H9 (cell line): Measurements from ENCODE around the gene NT5C1B. TPM values are rescaled to one million over a fixed set of nuclear protein-coding genes. Genes with fewer than 3 reads are reported as not detected.

ENCODE experiments used
- DNase-seq: peaks from one replicate; pipeline ENCODE4 v3.0.0-alpha.2; 2017
- H2AFZ ChIP-seq: one replicate; pipeline ENCODE4 v1.6.1; 2013; ENCODE audit warnings: mild to moderate bottlenecking, low read length, control low read depth, moderate library complexity
- H2AK5ac ChIP-seq: 2 replicates; pipeline ENCODE4 v1.6.1; 2013; ENCODE audit warnings: low read length, control low read depth, mixed read lengths; ENCODE audit not compliant: insufficient read length
- H2BK120ac ChIP-seq: one replicate; pipeline ENCODE4 v1.6.1; 2013; ENCODE audit warnings: low read depth, mild to moderate bottlenecking, low read length, control low read depth, inconsistent platforms; ENCODE audit not compliant: poor library complexity, severe bottlenecking
- H2BK12ac ChIP-seq: 2 replicates; pipeline ENCODE4 v1.6.1; 2013; ENCODE audit warnings: low read length, control low read depth, mixed read lengths, low read depth; ENCODE audit not compliant: insufficient read length
- H2BK15ac ChIP-seq: 2 replicates; pipeline ENCODE4 v1.6.1; 2013; ENCODE audit warnings: low read depth, low read length, control low read depth
- H2BK20ac ChIP-seq: one replicate; pipeline ENCODE4 v1.6.1; 2013; ENCODE audit warnings: low read depth, mild to moderate bottlenecking, low read length, control low read depth, inconsistent platforms; ENCODE audit not compliant: poor library complexity, severe bottlenecking
- H2BK5ac ChIP-seq: 2 replicates; pipeline ENCODE4 v1.6.1; 2013; ENCODE audit warnings: low read length, control low read depth, mixed read lengths; ENCODE audit not compliant: insufficient read length
- H3K14ac ChIP-seq: 2 replicates; pipeline ENCODE4 v1.6.1; 2013; ENCODE audit warnings: low read length, control low read depth; ENCODE audit not compliant: insufficient read depth
- H3K18ac ChIP-seq: 2 replicates; pipeline ENCODE4 v1.6.1; 2013; ENCODE audit warnings: low read depth, mild to moderate bottlenecking, mixed read lengths, low read length, control low read depth; ENCODE audit not compliant: insufficient read length
- H3K23ac ChIP-seq: 2 replicates; pipeline ENCODE4 v1.6.1; 2013; ENCODE audit warnings: low read length, control low read depth, mixed read lengths, low read depth; ENCODE audit not compliant: insufficient read length
- H3K23me2 ChIP-seq: 2 replicates; pipeline ENCODE4 v1.6.1; 2013; ENCODE audit warnings: low read depth, mild to moderate bottlenecking, mixed read lengths, low read length, control low read depth; ENCODE audit not compliant: insufficient read length, poor library complexity, severe bottlenecking
- H3K27ac ChIP-seq: 2 replicates; pipeline ENCODE4 v1.5.1; 2013; ENCODE audit warnings: low read length, control low read depth, mixed read lengths, low read depth; ENCODE audit not compliant: insufficient read length
- H3K27me3 ChIP-seq: 2 replicates; pipeline ENCODE4 v1.6.1; 2013; ENCODE audit warnings: low read length, control low read depth, inconsistent platforms; ENCODE audit not compliant: insufficient read depth
- H3K4ac ChIP-seq: 2 replicates; pipeline ENCODE4 v1.6.1; 2013; ENCODE audit warnings: low read depth, mild to moderate bottlenecking, control low read depth, inconsistent platforms, low read length, moderate library complexity
- H3K4me1 ChIP-seq: 2 replicates; pipeline ENCODE4 v1.6.1; 2013; ENCODE audit warnings: low read length, control low read depth, inconsistent platforms; ENCODE audit not compliant: insufficient read depth
- H3K4me2 ChIP-seq: 2 replicates; pipeline ENCODE4 v1.6.1; 2013; ENCODE audit warnings: low read length, control low read depth, mixed read lengths; ENCODE audit not compliant: insufficient read length, insufficient read depth
- H3K56ac ChIP-seq: 2 replicates; pipeline ENCODE4 v1.6.1; 2013; ENCODE audit warnings: low read depth, mild to moderate bottlenecking, mixed read lengths, low read length, control low read depth; ENCODE audit not compliant: insufficient read length
- H3K79me1 ChIP-seq: 2 replicates; pipeline ENCODE4 v1.6.1; 2013; ENCODE audit warnings: low read depth, mild to moderate bottlenecking, moderate library complexity, low read length, control low read depth, inconsistent platforms; ENCODE audit not compliant: insufficient read depth, poor library complexity, severe bottlenecking
- H3K79me2 ChIP-seq: 2 replicates; pipeline ENCODE4 v1.6.1; 2013; ENCODE audit warnings: low read length, control low read depth, inconsistent platforms; ENCODE audit not compliant: insufficient read depth
- H3K9ac ChIP-seq: 2 replicates; pipeline ENCODE4 v1.6.1; 2013; ENCODE audit warnings: low read length, control low read depth, mixed read lengths; ENCODE audit not compliant: insufficient read length; ENCODE audit errors: extremely low read depth
- H3K9me3 ChIP-seq: one replicate; pipeline ENCODE4 v1.6.1; 2013; ENCODE audit warnings: low read depth, low read length, inconsistent platforms; ENCODE audit not compliant: control insufficient read depth
- H3T11ph ChIP-seq: one replicate; pipeline ENCODE4 v1.6.1; 2013; ENCODE audit warnings: mild to moderate bottlenecking, low read length, control low read depth, inconsistent platforms
- H4K20me1 ChIP-seq: one replicate; pipeline ENCODE4 v1.6.1; 2013; ENCODE audit not compliant: control insufficient read depth, insufficient read length, insufficient read depth
- H4K5ac ChIP-seq: 2 replicates; pipeline ENCODE4 v1.6.1; 2013; ENCODE audit warnings: low read depth, mild to moderate bottlenecking, mixed read lengths, low read length, control low read depth; ENCODE audit not compliant: insufficient read length
- H4K8ac ChIP-seq: replicated peaks from 2 replicates; pipeline ENCODE4 v1.6.1; 2013; ENCODE audit warnings: low read length, control low read depth, mixed read lengths, low read depth; ENCODE audit not compliant: insufficient read length
- H4K91ac ChIP-seq: 2 replicates; pipeline ENCODE4 v1.6.1; 2013; ENCODE audit warnings: low read depth, mild to moderate bottlenecking, moderate library complexity, mixed read lengths, low read length, control low read depth; ENCODE audit not compliant: insufficient read length
- H3K27ac Mint-ChIP-seq, 3 experiments: 2 replicates in 2 of 3; 3 replicates in 1 of 3; pipeline ENCODE4 v1.8.0; 2020 to 2021; ENCODE audit warnings: mixed read lengths in 3 of 3, mild to moderate bottlenecking in 1 of 3, moderate library complexity in 1 of 3
- H3K27me3 Mint-ChIP-seq: 2 replicates; pipeline ENCODE4 v1.8.0; 2021; ENCODE audit warnings: low read depth, mild to moderate bottlenecking, moderate library complexity, mixed read lengths
- H3K36me3 Mint-ChIP-seq, 3 experiments: 2 replicates in 2 of 3; 3 replicates in 1 of 3; pipeline ENCODE4 v1.8.0; 2020 to 2021; ENCODE audit warnings: low read depth in 3 of 3, mixed read lengths in 3 of 3; ENCODE audit not compliant: insufficient read depth in 1 of 3
- H3K4me1 Mint-ChIP-seq, 2 experiments: 2 replicates each; pipeline ENCODE4 v1.8.0; 2020; ENCODE audit warnings: mixed read lengths in 2 of 2
- H3K4me3 Mint-ChIP-seq, 2 experiments: 2 replicates in 1 of 2; 3 replicates in 1 of 2; pipeline ENCODE4 v1.8.0; 2020 to 2021; ENCODE audit warnings: mild to moderate bottlenecking in 2 of 2, mixed read lengths in 2 of 2, moderate library complexity in 1 of 2
- H3K9me3 Mint-ChIP-seq, 2 experiments: 2 replicates in 1 of 2; 3 replicates in 1 of 2; pipeline ENCODE4 v1.8.0; 2020; ENCODE audit warnings: mild to moderate bottlenecking in 2 of 2, mixed read lengths in 2 of 2, moderate library complexity in 1 of 2
- WGBS: extraction: QIAGEN DNeasy Blood & Tissue Kit; methylation state at CpG from one replicate; pipeline ENCODE4 v1.1.7; 2013; ENCODE audit warnings: missing lambda C conversion rate, low lambda C conversion rate, mixed read lengths; ENCODE audit not compliant: insufficient read length; ENCODE audit errors: extremely low coverage; 5-methylcytosine and 5-hydroxymethylcytosine counted together
- total RNA-seq: library from RNA; stranded (reverse); gene quantifications from 2 replicates; pipeline ENCODE4 v1.2.1, GENCODE V29; 2021
- TF ChIP-seq, protein P1 (sequence below): fragments of 200-600 bp; sonication (generic); conservative IDR thresholded peaks from 3 replicates; pipeline ENCODE4 v1.8.0; 2021; ENCODE audit warnings: antibody characterized with exemption, mild to moderate bottlenecking

Gene NT5C1B
- total RNA-seq, 1 experiment from 2014 or later, result not detected

DNA sequence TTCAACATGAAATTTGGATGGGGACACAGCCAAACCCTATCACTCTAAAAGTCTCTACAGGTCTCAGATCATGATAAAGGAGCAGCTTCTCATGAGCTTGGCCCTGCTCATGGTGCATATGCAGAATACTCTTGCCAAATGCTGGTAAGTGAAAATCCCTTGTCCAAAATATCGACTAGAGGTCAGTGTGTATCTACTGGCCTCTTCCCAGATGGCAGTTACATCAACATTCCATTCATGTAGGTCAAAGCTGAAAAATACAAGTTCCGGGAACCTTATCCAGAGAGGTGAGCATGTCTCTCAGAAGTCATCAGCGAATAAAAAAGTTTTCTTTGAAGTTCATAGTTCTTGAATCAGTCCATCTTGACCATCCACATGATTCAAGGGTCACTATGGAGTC is 7.6 kb upstream of the NT5C1B start:
- WGBS, result no CpG with 5 or more reads among the region's 3 CpGs
- Histone ChIP-seq H2BK5ac (no peak overlapping the region), H3K79me2 (no peaks in the 10 kb centered on the region)

More for the DNA sequence above, 7.6 kb upstream of the NT5C1B start:
- Histone ChIP-seq H3T11ph (no peak overlapping the region), H2AFZ (no peak overlapping the region), H3K27me3 (no peaks in the 10 kb centered on the region), H3K23ac (no peak overlapping the region), H4K5ac (no peak overlapping the region), H3K18ac (no peak overlapping the region), H2BK12ac (no peak overlapping the region), H2BK120ac (no peak overlapping the region), H2BK15ac (no peak overlapping the region), H3K79me1 (no peaks in the 10 kb centered on the region), H3K27ac (no peak overlapping the region), H3K9ac (no peak overlapping the region), H3K4me1 (no peaks in the 10 kb centered on the region), H3K23me2 (no peaks in the 10 kb centered on the region), H4K20me1 (no peaks in the 10 kb centered on the region), H3K4ac (no peak overlapping the region), H4K91ac (no peak overlapping the region), H2AK5ac (no peak overlapping the region), H3K9me3 (no peaks in the 10 kb centered on the region), H2BK20ac (no peak overlapping the region), H3K4me2 (no peak overlapping the region), H3K14ac (no peak overlapping the region), H3K56ac (no peak overlapping the region), H4K8ac (no peak overlapping the region)
- Mint-ChIP-seq H3K4me3 (no peak overlapping the region), H3K4me1 (peaks cover 0 to 3% of the 10 kb centered on the region in 2 experiments; a peak in 1 of 4 replicates), H3K9me3 (no peaks in the 10 kb centered on the region), H3K36me3 (no peaks in the 10 kb centered on the region), H3K27me3 (no peaks in the 10 kb centered on the region), H3K27ac (no peak overlapping the region)
- TF ChIP-seq, protein P1, sequence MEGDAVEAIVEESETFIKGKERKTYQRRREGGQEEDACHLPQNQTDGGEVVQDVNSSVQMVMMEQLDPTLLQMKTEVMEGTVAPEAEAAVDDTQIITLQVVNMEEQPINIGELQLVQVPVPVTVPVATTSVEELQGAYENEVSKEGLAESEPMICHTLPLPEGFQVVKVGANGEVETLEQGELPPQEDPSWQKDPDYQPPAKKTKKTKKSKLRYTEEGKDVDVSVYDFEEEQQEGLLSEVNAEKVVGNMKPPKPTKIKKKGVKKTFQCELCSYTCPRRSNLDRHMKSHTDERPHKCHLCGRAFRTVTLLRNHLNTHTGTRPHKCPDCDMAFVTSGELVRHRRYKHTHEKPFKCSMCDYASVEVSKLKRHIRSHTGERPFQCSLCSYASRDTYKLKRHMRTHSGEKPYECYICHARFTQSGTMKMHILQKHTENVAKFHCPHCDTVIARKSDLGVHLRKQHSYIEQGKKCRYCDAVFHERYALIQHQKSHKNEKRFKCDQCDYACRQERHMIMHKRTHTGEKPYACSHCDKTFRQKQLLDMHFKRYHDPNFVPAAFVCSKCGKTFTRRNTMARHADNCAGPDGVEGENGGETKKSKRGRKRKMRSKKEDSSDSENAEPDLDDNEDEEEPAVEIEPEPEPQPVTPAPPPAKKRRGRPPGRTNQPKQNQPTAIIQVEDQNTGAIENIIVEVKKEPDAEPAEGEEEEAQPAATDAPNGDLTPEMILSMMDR, result no peak
- DNase-seq, result no peak
